ENCODE data around the gene MMS22L. TPM values are rescaled to one million over a fixed set of nuclear protein-coding genes. Genes with fewer than 3 reads are reported as not detected.

The MMS22L gene
- total and polyA plus RNA-seq, 2 of the 4 experiments (the other 2 are of a cell fraction), result 6.1 to 18.6 TPM

DNA sequence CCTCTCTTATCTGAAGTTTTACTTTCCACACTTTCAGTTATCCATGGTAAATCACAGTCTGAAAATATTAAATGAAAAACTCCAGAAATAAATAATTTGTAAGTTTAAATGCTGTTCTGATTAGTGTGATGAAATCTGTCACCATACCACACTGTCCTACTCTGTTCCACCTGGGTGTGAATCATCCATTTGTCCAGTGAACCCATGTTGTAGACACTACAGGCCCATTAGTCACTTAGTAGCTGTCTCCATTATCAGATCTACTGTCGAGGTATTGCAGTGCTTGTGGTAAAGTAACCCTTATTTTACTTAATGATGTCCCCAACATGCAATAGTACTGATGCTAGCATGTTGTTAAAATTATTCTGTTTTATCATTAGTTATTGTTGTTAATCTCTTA lies 29.2 kb upstream of the MMS22L start:
- no CpG with 5 or more reads among the region's 1 CpG for WGBS, 2 experiments (ENCODE audit: extremely low coverage in 2 of 2, insufficient read length in 1 of 2)

More for the DNA sequence above, 29.2 kb upstream of the MMS22L start:
- Histone ChIP-seq H3K79me1 (ENCODE audit: low read depth in 1 of 2, low read length in 2 of 2) (no peaks in the 10 kb centered on the region), H2AK9ac (replicated peaks; ENCODE audit: low read depth, low read length, poor library complexity) (no peak overlapping the region), H3K18ac (ENCODE audit: low read depth, low read length) (no peak overlapping the region), H3K9ac (ENCODE audit: low read depth, low read length) (no peak overlapping the region), H3K14ac (replicated peaks; ENCODE audit: low read depth, low read length) (no peak overlapping the region), H3K9me3 (ENCODE audit: control insufficient read depth, insufficient read depth, low read length) (no peaks in the 10 kb centered on the region), H4K5ac (ENCODE audit: low read depth, low read length) (no peak overlapping the region), H3K4ac (ENCODE audit: low read depth, low read length) (no peak overlapping the region), H4K20me1 (ENCODE audit: insufficient read depth, low read length) (no peaks in the 10 kb centered on the region), H3K23ac (ENCODE audit: low read depth, low read length) (no peak overlapping the region), H2BK15ac (ENCODE audit: low read depth, low read length) (no peak overlapping the region), H3K4me2 (ENCODE audit: low read depth, low read length) (no peak overlapping the region), H3K4me3 (ENCODE audit: insufficient read depth, low read depth, low read length) (no peak overlapping the region), H2AFZ (replicated peaks; ENCODE audit: low read length, poor library complexity) (no peak overlapping the region), H3K4me1 (ENCODE audit: control insufficient read depth, insufficient read depth, low read length) (no peaks in the 10 kb centered on the region), H2BK20ac (ENCODE audit: low read depth, low read length) (no peak overlapping the region), H4K8ac (ENCODE audit: low read depth in 2 of 2, low read length in 2 of 2) (no peak overlapping the region), H3K9me1 (ENCODE audit: insufficient read depth, low read length) (no peaks in the 10 kb centered on the region), H3K36me3 (ENCODE audit: control insufficient read depth, insufficient read depth, low read length) (no peaks in the 10 kb centered on the region), H2AK5ac (ENCODE audit: low read depth, low read length) (no peak overlapping the region), H3K27ac (ENCODE audit: insufficient read depth, low read length) (no peak overlapping the region), H2BK5ac (ENCODE audit: low read depth, low read length, poor library complexity, severe bottlenecking) (no peak overlapping the region), H3K56ac (ENCODE audit: extremely low read depth, insufficient read depth, low read length) (no peak overlapping the region), H4K91ac (ENCODE audit: insufficient read depth, low read depth, low read length) (no peak overlapping the region), H2BK120ac (ENCODE audit: low read depth, low read length) (no peak overlapping the region), H3K27me3 (ENCODE audit: control insufficient read depth, insufficient read depth, low read length) (peaks cover 2% of the 10 kb centered on the region; the same call in 1 of the 2 replicates)
- in situ Hi-C loops (cut with MboI; ENCODE audit: low sequenced_read_pairs), result no loop called here
- no TSS peak for BruUV-seq (replicated peaks)
- DNase-seq (no peak), ATAC-seq (ENCODE audit: low read depth) (no peak)
- intact Hi-C loops (cut with micrococcal nuclease), result no loop called here
- CTCF ChIA-PET, result interaction anchor here (0.7 kb wide), 1 partner anchor 49 kb away, joined by 4 read pairs; no protein-coding TSS in a partner anchor
- dilution Hi-C loops (cut with HindIII; ENCODE audit: low sequenced_read_pairs, unreplicated experiment), result no loop called here
- POLR2A ChIA-PET (ENCODE audit: unreplicated experiment), result no interaction called here
- no peak for TF ChIP-seq POLR2A (IDR thresholded peaks at IDR 0.05; ENCODE audit: low read depth, low read length)
- no peak for TF ChIP-seq RFX5 (IDR thresholded peaks at IDR 0.05; ENCODE audit: low read depth, low read length)
- no peak for TF ChIP-seq CHD1 (IDR thresholded peaks at IDR 0.05; ENCODE audit: low read depth, low read length)
- no peak for TF ChIP-seq RCOR1 (IDR thresholded peaks at IDR 0.05; ENCODE audit: insufficient replicate concordance, low read length)
- TF ChIP-seq, protein P1, sequence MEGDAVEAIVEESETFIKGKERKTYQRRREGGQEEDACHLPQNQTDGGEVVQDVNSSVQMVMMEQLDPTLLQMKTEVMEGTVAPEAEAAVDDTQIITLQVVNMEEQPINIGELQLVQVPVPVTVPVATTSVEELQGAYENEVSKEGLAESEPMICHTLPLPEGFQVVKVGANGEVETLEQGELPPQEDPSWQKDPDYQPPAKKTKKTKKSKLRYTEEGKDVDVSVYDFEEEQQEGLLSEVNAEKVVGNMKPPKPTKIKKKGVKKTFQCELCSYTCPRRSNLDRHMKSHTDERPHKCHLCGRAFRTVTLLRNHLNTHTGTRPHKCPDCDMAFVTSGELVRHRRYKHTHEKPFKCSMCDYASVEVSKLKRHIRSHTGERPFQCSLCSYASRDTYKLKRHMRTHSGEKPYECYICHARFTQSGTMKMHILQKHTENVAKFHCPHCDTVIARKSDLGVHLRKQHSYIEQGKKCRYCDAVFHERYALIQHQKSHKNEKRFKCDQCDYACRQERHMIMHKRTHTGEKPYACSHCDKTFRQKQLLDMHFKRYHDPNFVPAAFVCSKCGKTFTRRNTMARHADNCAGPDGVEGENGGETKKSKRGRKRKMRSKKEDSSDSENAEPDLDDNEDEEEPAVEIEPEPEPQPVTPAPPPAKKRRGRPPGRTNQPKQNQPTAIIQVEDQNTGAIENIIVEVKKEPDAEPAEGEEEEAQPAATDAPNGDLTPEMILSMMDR (conservative IDR thresholded peaks at IDR 0.05; ENCODE audit: low read depth, low read length), result no peak
- TF ChIP-seq, protein P2, sequence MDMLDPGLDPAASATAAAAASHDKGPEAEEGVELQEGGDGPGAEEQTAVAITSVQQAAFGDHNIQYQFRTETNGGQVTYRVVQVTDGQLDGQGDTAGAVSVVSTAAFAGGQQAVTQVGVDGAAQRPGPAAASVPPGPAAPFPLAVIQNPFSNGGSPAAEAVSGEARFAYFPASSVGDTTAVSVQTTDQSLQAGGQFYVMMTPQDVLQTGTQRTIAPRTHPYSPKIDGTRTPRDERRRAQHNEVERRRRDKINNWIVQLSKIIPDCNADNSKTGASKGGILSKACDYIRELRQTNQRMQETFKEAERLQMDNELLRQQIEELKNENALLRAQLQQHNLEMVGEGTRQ (IDR thresholded peaks at IDR 0.05; ENCODE audit: low read depth, low read length), result no peak
- TF ChIP-seq SMC3 (IDR thresholded peaks at IDR 0.05; ENCODE audit: low read depth, low read length), result no peak
- TF ChIP-seq NFE2L2 (IDR thresholded peaks at IDR 0.05; ENCODE audit: low read depth, low read length), result no peak
- TF ChIP-seq MAZ (IDR thresholded peaks at IDR 0.05; ENCODE audit: borderline replicate concordance, low read depth, low read length), result no peak
- TF ChIP-seq, protein P3, sequence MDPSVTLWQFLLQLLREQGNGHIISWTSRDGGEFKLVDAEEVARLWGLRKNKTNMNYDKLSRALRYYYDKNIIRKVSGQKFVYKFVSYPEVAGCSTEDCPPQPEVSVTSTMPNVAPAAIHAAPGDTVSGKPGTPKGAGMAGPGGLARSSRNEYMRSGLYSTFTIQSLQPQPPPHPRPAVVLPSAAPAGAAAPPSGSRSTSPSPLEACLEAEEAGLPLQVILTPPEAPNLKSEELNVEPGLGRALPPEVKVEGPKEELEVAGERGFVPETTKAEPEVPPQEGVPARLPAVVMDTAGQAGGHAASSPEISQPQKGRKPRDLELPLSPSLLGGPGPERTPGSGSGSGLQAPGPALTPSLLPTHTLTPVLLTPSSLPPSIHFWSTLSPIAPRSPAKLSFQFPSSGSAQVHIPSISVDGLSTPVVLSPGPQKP (IDR thresholded peaks at IDR 0.05; ENCODE audit: borderline replicate concordance, low read depth, low read length), result no peak
- no peak for TF ChIP-seq RAD21 (IDR thresholded peaks at IDR 0.05; ENCODE audit: low read length)
- TF ChIP-seq BHLHE40 (IDR thresholded peaks at IDR 0.05; ENCODE audit: low read depth, low read length), result no peak
- no peak for TF ChIP-seq MAFK (IDR thresholded peaks at IDR 0.05; ENCODE audit: low read depth, low read length)
- TF ChIP-seq FOS (IDR thresholded peaks at IDR 0.05; ENCODE audit: low read depth, low read length), result no peak
- no peak for TF ChIP-seq MXI1 (IDR thresholded peaks at IDR 0.05; ENCODE audit: borderline replicate concordance, low read depth, low read length)
- TF ChIP-seq CEBPB (IDR thresholded peaks at IDR 0.05; ENCODE audit: low read depth, low read length), result no peak
